ENCODE measurements around the gene HAO2. TPM values are rescaled to one million over a fixed set of nuclear protein-coding genes. Genes with fewer than 3 reads are reported as not detected.
A peak's percentile ranks its signal among the peaks of the same experiment; 100 is the strongest.

The HAO2 gene
- total RNA-seq, result not detected in 2 replicates
- long read RNA-seq, result 0 reads

DNA sequence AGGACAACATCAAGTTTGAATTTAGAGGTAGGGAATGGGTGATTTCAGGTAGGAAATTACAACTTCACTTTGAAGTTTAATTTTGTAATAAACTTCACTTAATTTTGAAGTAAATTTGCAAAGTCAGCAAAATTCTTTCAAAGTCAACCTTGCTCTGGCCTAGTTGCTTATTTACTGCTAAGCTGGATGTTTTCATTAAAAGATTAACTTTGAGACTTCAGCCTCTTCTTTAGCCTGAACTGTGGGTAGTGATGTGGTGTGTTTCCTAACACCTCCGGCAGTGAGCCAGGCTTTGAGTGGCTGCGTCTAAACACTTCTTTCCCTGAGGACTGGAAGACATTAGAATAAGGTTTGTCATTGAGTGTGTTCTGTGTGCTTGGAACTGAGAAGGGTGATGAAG is at the start of gene HAO2:
Gene HAO2, plus strand, starts transcription at position 232 of the 400 bp plus-strand sequence. CDS start 12,301 bp downstream, outside the sequence.
- Mint-ChIP-seq H3K4me3 (no peak within 1 kb of the TSS), H3K9me3 (no peaks in the 10 kb centered on the region), H3K36me3 (ENCODE audit: low read depth) (no peaks in the 10 kb centered on the region), H3K4me1 (no peaks in the 10 kb centered on the region), H3K27me3 (ENCODE audit: low read depth) (peaks cover 10% of the 10 kb centered on the region), H3K27ac (ENCODE audit: unreplicated experiment) (no peak within 1 kb of the TSS)
- TF ChIP-seq, protein P1, sequence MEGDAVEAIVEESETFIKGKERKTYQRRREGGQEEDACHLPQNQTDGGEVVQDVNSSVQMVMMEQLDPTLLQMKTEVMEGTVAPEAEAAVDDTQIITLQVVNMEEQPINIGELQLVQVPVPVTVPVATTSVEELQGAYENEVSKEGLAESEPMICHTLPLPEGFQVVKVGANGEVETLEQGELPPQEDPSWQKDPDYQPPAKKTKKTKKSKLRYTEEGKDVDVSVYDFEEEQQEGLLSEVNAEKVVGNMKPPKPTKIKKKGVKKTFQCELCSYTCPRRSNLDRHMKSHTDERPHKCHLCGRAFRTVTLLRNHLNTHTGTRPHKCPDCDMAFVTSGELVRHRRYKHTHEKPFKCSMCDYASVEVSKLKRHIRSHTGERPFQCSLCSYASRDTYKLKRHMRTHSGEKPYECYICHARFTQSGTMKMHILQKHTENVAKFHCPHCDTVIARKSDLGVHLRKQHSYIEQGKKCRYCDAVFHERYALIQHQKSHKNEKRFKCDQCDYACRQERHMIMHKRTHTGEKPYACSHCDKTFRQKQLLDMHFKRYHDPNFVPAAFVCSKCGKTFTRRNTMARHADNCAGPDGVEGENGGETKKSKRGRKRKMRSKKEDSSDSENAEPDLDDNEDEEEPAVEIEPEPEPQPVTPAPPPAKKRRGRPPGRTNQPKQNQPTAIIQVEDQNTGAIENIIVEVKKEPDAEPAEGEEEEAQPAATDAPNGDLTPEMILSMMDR (conservative IDR thresholded peaks at IDR 0.05), result no peak
- no peak for DNase-seq (ENCODE audit: low read depth, low spot score)

DNA sequence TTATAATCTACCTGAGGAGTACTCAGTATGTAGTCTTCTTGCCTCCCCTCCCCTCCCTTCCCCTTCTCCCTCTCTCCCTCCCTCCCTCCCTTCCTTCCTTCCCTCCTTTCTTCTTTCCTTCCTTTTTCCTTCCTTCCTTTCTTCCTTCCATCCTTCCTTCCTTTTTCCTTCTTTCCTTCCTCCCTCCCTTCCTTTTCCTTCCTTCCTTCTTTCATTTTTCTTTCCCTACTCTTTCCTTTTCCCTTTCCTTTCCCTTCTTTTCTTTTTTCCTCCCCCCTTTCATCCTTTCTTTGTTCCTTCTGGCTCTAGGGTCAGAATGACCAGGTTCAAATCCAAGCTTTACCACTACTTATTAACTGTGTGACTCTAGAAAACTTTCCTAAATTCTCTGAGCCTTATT is 48.5 kb upstream of the HAO2 start:
- Mint-ChIP-seq H3K27ac (ENCODE audit: unreplicated experiment) (no peak overlapping the region), H3K4me3 (no peak overlapping the region), H3K36me3 (ENCODE audit: low read depth) (no peaks in the 10 kb centered on the region), H3K9me3 (no peaks in the 10 kb centered on the region), H3K4me1 (peaks cover 30% of the 10 kb centered on the region), H3K27me3 (ENCODE audit: low read depth) (no peaks in the 10 kb centered on the region)
- no peak for DNase-seq (ENCODE audit: low read depth, low spot score)
- TF ChIP-seq, protein P1 (conservative IDR thresholded peaks at IDR 0.05), result no peak

DNA sequence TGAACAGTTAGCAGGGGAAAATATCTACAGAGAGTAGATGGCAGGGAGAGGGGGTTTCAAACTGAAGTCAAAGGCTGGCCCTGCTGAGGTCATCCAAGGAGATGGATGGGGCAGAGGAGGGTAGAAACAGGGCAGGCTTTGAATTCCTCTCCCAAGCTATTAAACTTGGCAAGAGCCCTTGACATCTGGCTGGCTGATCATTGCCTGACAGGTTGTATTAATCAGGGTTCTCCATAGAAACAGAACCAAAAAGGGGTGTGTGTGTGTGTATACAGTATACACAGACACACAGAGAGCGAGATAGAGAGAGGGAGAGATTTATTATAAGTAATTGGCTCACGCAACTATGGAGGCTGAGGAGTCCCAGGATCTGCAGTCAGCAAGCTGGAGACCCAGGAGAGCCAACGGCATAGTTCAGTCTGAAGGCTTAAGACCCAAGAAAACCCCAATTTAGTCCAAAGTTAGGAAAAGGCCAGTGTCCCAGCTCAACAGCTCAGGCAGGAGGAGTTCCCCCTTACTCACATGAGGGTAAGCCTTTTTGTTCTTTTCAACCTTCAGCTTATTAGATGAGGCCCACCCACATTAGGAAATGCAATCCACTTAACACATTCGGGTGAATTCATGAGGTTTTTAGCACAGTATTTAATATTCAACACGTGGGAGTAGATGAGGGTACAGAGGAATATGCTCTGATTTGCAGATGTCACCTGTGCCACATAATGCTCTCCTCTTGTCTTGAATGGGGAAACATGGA is 46.7 kb upstream of the HAO2 start:
- H3K27me3 Mint-ChIP-seq (ENCODE audit: low read depth), result no peaks in the 10 kb centered on the region
- H3K4me1 Mint-ChIP-seq, result peaks cover 47% of the 10 kb centered on the region
- no peak for DNase-seq (ENCODE audit: low read depth, low spot score)
- no peaks in the 10 kb centered on the region for H3K9me3 Mint-ChIP-seq
- no peak overlapping the region for H3K4me3 Mint-ChIP-seq
- TF ChIP-seq, protein P1 (conservative IDR thresholded peaks at IDR 0.05), result no peak
- H3K27ac Mint-ChIP-seq (ENCODE audit: unreplicated experiment), result peak overlapping the region; percentile 20
- no peaks in the 10 kb centered on the region for H3K36me3 Mint-ChIP-seq (ENCODE audit: low read depth)

DNA sequence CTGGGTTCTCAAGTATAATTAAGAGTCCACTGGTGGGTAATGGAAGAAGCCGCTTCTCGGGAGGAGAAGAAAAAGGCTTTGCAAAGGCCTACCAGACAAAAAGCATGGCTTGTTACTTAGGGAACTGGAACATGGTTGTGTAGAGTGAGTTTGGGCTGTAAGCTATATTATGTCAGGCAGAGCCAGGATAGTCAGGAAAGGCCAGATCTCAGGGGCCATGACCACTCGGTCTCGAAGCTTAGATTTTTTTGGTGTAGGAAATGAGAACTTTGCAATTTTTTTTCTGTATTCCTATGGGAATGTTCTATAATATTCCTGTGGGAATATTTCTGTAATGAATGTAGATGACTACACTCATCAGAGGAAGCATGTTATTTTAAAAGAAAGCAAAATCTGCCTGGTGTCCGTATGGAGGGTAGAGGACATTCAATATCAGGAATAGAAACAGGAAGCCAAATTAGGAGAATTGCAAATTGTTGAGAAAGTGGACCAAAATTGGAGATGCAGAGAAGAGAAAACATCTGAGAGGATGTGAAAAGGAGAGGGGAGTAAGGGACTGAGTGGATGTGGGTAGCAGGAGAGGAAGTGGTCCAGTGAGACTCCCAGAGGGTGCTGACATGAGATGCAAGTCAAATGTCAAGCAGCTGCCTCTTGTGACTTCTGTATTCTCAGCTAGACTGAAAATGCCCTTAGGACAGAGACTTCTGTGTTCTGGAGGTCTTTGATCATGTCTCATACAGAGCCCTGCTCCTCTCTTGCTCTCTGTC is 45.2 kb upstream of the HAO2 start:
- Mint-ChIP-seq H3K4me1 (peaks cover 62% of the 10 kb centered on the region), H3K36me3 (ENCODE audit: low read depth) (no peaks in the 10 kb centered on the region), H3K27ac (ENCODE audit: unreplicated experiment) (peak overlapping the region; percentile 25), H3K4me3 (peak overlapping the region; percentile 4), H3K27me3 (ENCODE audit: low read depth) (peaks cover 7% of the 10 kb centered on the region), H3K9me3 (no peaks in the 10 kb centered on the region)
- TF ChIP-seq, protein P1 (conservative IDR thresholded peaks at IDR 0.05), result no peak
- no peak for DNase-seq (ENCODE audit: low read depth, low spot score)

DNA sequence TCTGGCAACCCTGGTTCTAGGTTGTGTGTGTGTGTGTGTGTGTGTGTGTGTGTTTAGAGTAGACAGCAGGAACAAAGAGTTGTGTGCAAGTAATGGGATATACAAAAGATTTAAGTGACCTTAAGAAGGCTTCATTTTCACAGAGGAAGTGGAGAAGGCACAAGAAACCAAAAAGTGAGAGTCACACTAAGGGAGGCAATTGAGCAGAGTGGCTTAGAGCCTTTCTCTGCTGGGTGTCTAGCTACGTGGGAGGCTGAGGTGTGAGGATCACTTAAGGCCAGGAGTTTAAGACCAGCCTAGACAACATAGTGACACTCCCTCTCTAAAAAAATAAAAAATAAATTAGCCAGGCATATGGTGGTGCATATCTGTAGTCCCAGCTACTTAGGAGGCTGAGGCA is 44.4 kb upstream of the HAO2 start:
- Mint-ChIP-seq H3K9me3 (no peaks in the 10 kb centered on the region), H3K36me3 (ENCODE audit: low read depth) (no peaks in the 10 kb centered on the region), H3K27me3 (ENCODE audit: low read depth) (peaks cover 7% of the 10 kb centered on the region), H3K4me1 (peaks cover 69% of the 10 kb centered on the region), H3K4me3 (no peak overlapping the region), H3K27ac (ENCODE audit: unreplicated experiment) (no peak overlapping the region)
- DNase-seq (ENCODE audit: low read depth, low spot score), result no peak
- TF ChIP-seq, protein P1 (conservative IDR thresholded peaks at IDR 0.05), result no peak
